H9 (cell line): ENCODE measurements around the gene LARGE1. TPM values are rescaled to one million over a fixed set of nuclear protein-coding genes. Genes with fewer than 3 reads are reported as not detected.
A peak's percentile ranks its signal among the peaks of the same experiment; 100 is the strongest.

Experiments
- DNase-seq: peaks from one replicate; pipeline ENCODE4 v3.0.0-alpha.2; 2017
- H2AFZ ChIP-seq: one replicate; pipeline ENCODE4 v1.6.1; 2013; ENCODE audit warnings: mild to moderate bottlenecking, low read length, control low read depth, moderate library complexity
- H2AK5ac ChIP-seq: 2 replicates; pipeline ENCODE4 v1.6.1; 2013; ENCODE audit warnings: low read length, control low read depth, mixed read lengths; ENCODE audit not compliant: insufficient read length
- H2BK120ac ChIP-seq: one replicate; pipeline ENCODE4 v1.6.1; 2013; ENCODE audit warnings: low read depth, mild to moderate bottlenecking, low read length, control low read depth, inconsistent platforms; ENCODE audit not compliant: poor library complexity, severe bottlenecking
- H2BK12ac ChIP-seq: 2 replicates; pipeline ENCODE4 v1.6.1; 2013; ENCODE audit warnings: low read length, control low read depth, mixed read lengths, low read depth; ENCODE audit not compliant: insufficient read length
- H2BK15ac ChIP-seq: 2 replicates; pipeline ENCODE4 v1.6.1; 2013; ENCODE audit warnings: low read depth, low read length, control low read depth
- H2BK20ac ChIP-seq: one replicate; pipeline ENCODE4 v1.6.1; 2013; ENCODE audit warnings: low read depth, mild to moderate bottlenecking, low read length, control low read depth, inconsistent platforms; ENCODE audit not compliant: poor library complexity, severe bottlenecking
- H2BK5ac ChIP-seq: 2 replicates; pipeline ENCODE4 v1.6.1; 2013; ENCODE audit warnings: low read length, control low read depth, mixed read lengths; ENCODE audit not compliant: insufficient read length
- H3K14ac ChIP-seq: 2 replicates; pipeline ENCODE4 v1.6.1; 2013; ENCODE audit warnings: low read length, control low read depth; ENCODE audit not compliant: insufficient read depth
- H3K18ac ChIP-seq: 2 replicates; pipeline ENCODE4 v1.6.1; 2013; ENCODE audit warnings: low read depth, mild to moderate bottlenecking, mixed read lengths, low read length, control low read depth; ENCODE audit not compliant: insufficient read length
- H3K23ac ChIP-seq: 2 replicates; pipeline ENCODE4 v1.6.1; 2013; ENCODE audit warnings: low read length, control low read depth, mixed read lengths, low read depth; ENCODE audit not compliant: insufficient read length
- H3K23me2 ChIP-seq: 2 replicates; pipeline ENCODE4 v1.6.1; 2013; ENCODE audit warnings: low read depth, mild to moderate bottlenecking, mixed read lengths, low read length, control low read depth; ENCODE audit not compliant: insufficient read length, poor library complexity, severe bottlenecking
- H3K27ac ChIP-seq: 2 replicates; pipeline ENCODE4 v1.5.1; 2013; ENCODE audit warnings: low read length, control low read depth, mixed read lengths, low read depth; ENCODE audit not compliant: insufficient read length
- H3K27me3 ChIP-seq: 2 replicates; pipeline ENCODE4 v1.6.1; 2013; ENCODE audit warnings: low read length, control low read depth, inconsistent platforms; ENCODE audit not compliant: insufficient read depth
- H3K4ac ChIP-seq: 2 replicates; pipeline ENCODE4 v1.6.1; 2013; ENCODE audit warnings: low read depth, mild to moderate bottlenecking, control low read depth, inconsistent platforms, low read length, moderate library complexity
- H3K4me1 ChIP-seq: 2 replicates; pipeline ENCODE4 v1.6.1; 2013; ENCODE audit warnings: low read length, control low read depth, inconsistent platforms; ENCODE audit not compliant: insufficient read depth
- H3K4me2 ChIP-seq: 2 replicates; pipeline ENCODE4 v1.6.1; 2013; ENCODE audit warnings: low read length, control low read depth, mixed read lengths; ENCODE audit not compliant: insufficient read length, insufficient read depth
- H3K56ac ChIP-seq: 2 replicates; pipeline ENCODE4 v1.6.1; 2013; ENCODE audit warnings: low read depth, mild to moderate bottlenecking, mixed read lengths, low read length, control low read depth; ENCODE audit not compliant: insufficient read length
- H3K79me1 ChIP-seq: 2 replicates; pipeline ENCODE4 v1.6.1; 2013; ENCODE audit warnings: low read depth, mild to moderate bottlenecking, moderate library complexity, low read length, control low read depth, inconsistent platforms; ENCODE audit not compliant: insufficient read depth, poor library complexity, severe bottlenecking
- H3K79me2 ChIP-seq: 2 replicates; pipeline ENCODE4 v1.6.1; 2013; ENCODE audit warnings: low read length, control low read depth, inconsistent platforms; ENCODE audit not compliant: insufficient read depth
- H3K9ac ChIP-seq: 2 replicates; pipeline ENCODE4 v1.6.1; 2013; ENCODE audit warnings: low read length, control low read depth, mixed read lengths; ENCODE audit not compliant: insufficient read length; ENCODE audit errors: extremely low read depth
- H3K9me3 ChIP-seq: one replicate; pipeline ENCODE4 v1.6.1; 2013; ENCODE audit warnings: low read depth, low read length, inconsistent platforms; ENCODE audit not compliant: control insufficient read depth
- H3T11ph ChIP-seq: one replicate; pipeline ENCODE4 v1.6.1; 2013; ENCODE audit warnings: mild to moderate bottlenecking, low read length, control low read depth, inconsistent platforms
- H4K20me1 ChIP-seq: one replicate; pipeline ENCODE4 v1.6.1; 2013; ENCODE audit not compliant: control insufficient read depth, insufficient read length, insufficient read depth
- H4K5ac ChIP-seq: 2 replicates; pipeline ENCODE4 v1.6.1; 2013; ENCODE audit warnings: low read depth, mild to moderate bottlenecking, mixed read lengths, low read length, control low read depth; ENCODE audit not compliant: insufficient read length
- H4K8ac ChIP-seq: replicated peaks from 2 replicates; pipeline ENCODE4 v1.6.1; 2013; ENCODE audit warnings: low read length, control low read depth, mixed read lengths, low read depth; ENCODE audit not compliant: insufficient read length
- H4K91ac ChIP-seq: 2 replicates; pipeline ENCODE4 v1.6.1; 2013; ENCODE audit warnings: low read depth, mild to moderate bottlenecking, moderate library complexity, mixed read lengths, low read length, control low read depth; ENCODE audit not compliant: insufficient read length
- H3K27ac Mint-ChIP-seq, 3 experiments: 2 replicates in 2 of 3; 3 replicates in 1 of 3; pipeline ENCODE4 v1.8.0; 2020 to 2021; ENCODE audit warnings: mixed read lengths in 3 of 3, mild to moderate bottlenecking in 1 of 3, moderate library complexity in 1 of 3
- H3K27me3 Mint-ChIP-seq: 2 replicates; pipeline ENCODE4 v1.8.0; 2021; ENCODE audit warnings: low read depth, mild to moderate bottlenecking, moderate library complexity, mixed read lengths
- H3K36me3 Mint-ChIP-seq, 3 experiments: 2 replicates in 2 of 3; 3 replicates in 1 of 3; pipeline ENCODE4 v1.8.0; 2020 to 2021; ENCODE audit warnings: low read depth in 3 of 3, mixed read lengths in 3 of 3; ENCODE audit not compliant: insufficient read depth in 1 of 3
- H3K4me1 Mint-ChIP-seq, 2 experiments: 2 replicates each; pipeline ENCODE4 v1.8.0; 2020; ENCODE audit warnings: mixed read lengths in 2 of 2
- H3K4me3 Mint-ChIP-seq, 2 experiments: 2 replicates in 1 of 2; 3 replicates in 1 of 2; pipeline ENCODE4 v1.8.0; 2020 to 2021; ENCODE audit warnings: mild to moderate bottlenecking in 2 of 2, mixed read lengths in 2 of 2, moderate library complexity in 1 of 2
- H3K9me3 Mint-ChIP-seq, 2 experiments: 2 replicates in 1 of 2; 3 replicates in 1 of 2; pipeline ENCODE4 v1.8.0; 2020; ENCODE audit warnings: mild to moderate bottlenecking in 2 of 2, mixed read lengths in 2 of 2, moderate library complexity in 1 of 2
- CTCF ChIP-seq: fragments of 200-600 bp; sonication (generic); conservative IDR thresholded peaks from 3 replicates; pipeline ENCODE4 v1.8.0; 2021; ENCODE audit warnings: antibody characterized with exemption, mild to moderate bottlenecking
- WGBS: extraction: QIAGEN DNeasy Blood & Tissue Kit; methylation state at CpG from one replicate; pipeline ENCODE4 v1.1.7; 2013; ENCODE audit warnings: missing lambda C conversion rate, low lambda C conversion rate, mixed read lengths; ENCODE audit not compliant: insufficient read length; ENCODE audit errors: extremely low coverage; 5-methylcytosine and 5-hydroxymethylcytosine counted together
- total RNA-seq: library from RNA; stranded (reverse); gene quantifications from 2 replicates; pipeline ENCODE4 v1.2.1, GENCODE V29; 2021

LARGE1 gene
- total RNA-seq, 1 experiment from 2014 or later = 43.5 TPM

GRCh38 chr22:33896154-33896553 lies 24.1 kb downstream of the LARGE1 start:
- no peak overlapping the region for H2AFZ ChIP-seq
- no peak overlapping the region for H3T11ph ChIP-seq
- Mint-ChIP-seq H3K36me3 (peaks cover 7 to 16% (median 14%) of the 10 kb centered on the region in 3 experiments; a peak in 5 of 7 replicates), H3K9me3 (peaks cover 2 to 3% of the 10 kb centered on the region in 2 experiments; a peak in 3 of 5 replicates), H3K27ac (peak overlapping the region; percentile 96 to 97 (median 97)), H3K27me3 (no peaks in the 10 kb centered on the region), H3K4me1 (peaks cover 92 to 97% of the 10 kb centered on the region in 2 experiments), H3K4me3 (peak overlapping the region; percentile 40 to 59; a peak in 3 of 5 replicates)
- H3K9ac ChIP-seq = no peak overlapping the region
- WGBS = no CpG with 5 or more reads among the region's 3 CpGs
- DNase-seq = no peak
- H3K27me3 ChIP-seq = no peaks in the 10 kb centered on the region
- peaks cover 61% of the 10 kb centered on the region for H3K79me2 ChIP-seq
- H2AK5ac ChIP-seq = no peak overlapping the region
- H4K5ac ChIP-seq = peak overlapping the region; percentile 18
- H3K79me1 ChIP-seq = peaks cover 8% of the 10 kb centered on the region
- H3K4ac ChIP-seq = no peak overlapping the region
- TF ChIP-seq CTCF = no peak
- no peak overlapping the region for H2BK20ac ChIP-seq
- H4K20me1 ChIP-seq = no peaks in the 10 kb centered on the region
- H3K4me2 ChIP-seq = peak overlapping the region; percentile 22
- H2BK15ac ChIP-seq = no peak overlapping the region
- H3K4me1 ChIP-seq = peaks cover 46% of the 10 kb centered on the region
- no peak overlapping the region for H3K14ac ChIP-seq
- no peak overlapping the region for H4K8ac ChIP-seq
- H3K18ac ChIP-seq = peak overlapping the region; percentile 13
- H3K23me2 ChIP-seq = no peaks in the 10 kb centered on the region
- H3K9me3 ChIP-seq = no peaks in the 10 kb centered on the region
- no peak overlapping the region for H2BK12ac ChIP-seq
- no peak overlapping the region for H3K23ac ChIP-seq
- H3K56ac ChIP-seq = no peak overlapping the region
- H3K27ac ChIP-seq = peak overlapping the region; percentile 63
- H2BK5ac ChIP-seq = no peak overlapping the region
- H2BK120ac ChIP-seq = no peak overlapping the region
- no peak overlapping the region for H4K91ac ChIP-seq
